Liver (tissue), 3 donors: ENCODE measurements around the gene SWAP70.

Experiments
- ATF3 ChIP-seq: IDR thresholded peaks from 2 replicates; pipeline ENCODE4 v1.6.1; 2016; ENCODE audit warnings: antibody characterized with exemption
- CTCF ChIP-seq: fragments of 150-350 bp; IDR thresholded peaks from 2 replicates; pipeline ENCODE4 v1.5.1; 2017; ENCODE audit warnings: improper control_type of control experiment, low read depth, low read length; ENCODE audit not compliant: missing input control
- EGR1 ChIP-seq, 2 donors: IDR thresholded peaks; 2 replicates each; pipeline ENCODE4 v1.6.1; 2016 to 2018; ENCODE audit warnings: antibody characterized with exemption in 2 of 2, low read depth in 2 of 2
- FOXA1 ChIP-seq: IDR thresholded peaks from 2 replicates; pipeline ENCODE4 v1.6.1; 2016; ENCODE audit warnings: antibody characterized with exemption
- MAX ChIP-seq: IDR thresholded peaks from 2 replicates; pipeline ENCODE4 v1.6.1; 2016; ENCODE audit warnings: antibody characterized with exemption
- donor health status: healthy.
- donor health status: healthy.

- TF ChIP-seq CTCF (no peak), MAX (no peak), FOXA1 (no peak), EGR1 (IDR thresholded peaks at IDR 0.05; ENCODE audit: low read depth in 2 of 2) (no peak), ATF3 (no peak)
Measured at GRCh38 chr11:9784602-9785315, 120.9 kb downstream of the SWAP70 start.
